Fibroblast of the aortic adventitia (primary cell): Measurements from ENCODE around the gene NMNAT2. TPM values are rescaled to one million over a fixed set of nuclear protein-coding genes. Genes with fewer than 3 reads are reported as not detected.

Experiments used
- DNase-seq: peaks from one replicate; pipeline ENCODE4 v3.0.0-alpha.2; 2010; ENCODE audit warnings: low read depth
- H3K4me3 ChIP-seq: 2 replicates; pipeline ENCODE4 v1.5.1; 2011; ENCODE audit warnings: low read depth, mild to moderate bottlenecking, control low read depth, low read length, moderate library complexity
- total RNA-seq: library from RNA; depleted of rRNA; stranded (reverse); fragments of >200 nt; gene quantifications from 2 replicates; pipeline ENCODE4 v1.2.3, GENCODE V29; 2012; ENCODE audit warnings: low replicate concordance
- TF ChIP-seq, protein P1 (sequence below): IDR thresholded peaks from 2 replicates; pipeline ENCODE4 v1.5.1; 2011; ENCODE audit warnings: mild to moderate bottlenecking, low read length, control low read depth, inconsistent platforms; ENCODE audit not compliant: insufficient read depth

The NMNAT2 gene
- total RNA-seq, 1 donor: 3.4 TPM

- H3K4me3 ChIP-seq: no peak overlapping the region
- no peak for DNase-seq
- TF ChIP-seq, protein P1, sequence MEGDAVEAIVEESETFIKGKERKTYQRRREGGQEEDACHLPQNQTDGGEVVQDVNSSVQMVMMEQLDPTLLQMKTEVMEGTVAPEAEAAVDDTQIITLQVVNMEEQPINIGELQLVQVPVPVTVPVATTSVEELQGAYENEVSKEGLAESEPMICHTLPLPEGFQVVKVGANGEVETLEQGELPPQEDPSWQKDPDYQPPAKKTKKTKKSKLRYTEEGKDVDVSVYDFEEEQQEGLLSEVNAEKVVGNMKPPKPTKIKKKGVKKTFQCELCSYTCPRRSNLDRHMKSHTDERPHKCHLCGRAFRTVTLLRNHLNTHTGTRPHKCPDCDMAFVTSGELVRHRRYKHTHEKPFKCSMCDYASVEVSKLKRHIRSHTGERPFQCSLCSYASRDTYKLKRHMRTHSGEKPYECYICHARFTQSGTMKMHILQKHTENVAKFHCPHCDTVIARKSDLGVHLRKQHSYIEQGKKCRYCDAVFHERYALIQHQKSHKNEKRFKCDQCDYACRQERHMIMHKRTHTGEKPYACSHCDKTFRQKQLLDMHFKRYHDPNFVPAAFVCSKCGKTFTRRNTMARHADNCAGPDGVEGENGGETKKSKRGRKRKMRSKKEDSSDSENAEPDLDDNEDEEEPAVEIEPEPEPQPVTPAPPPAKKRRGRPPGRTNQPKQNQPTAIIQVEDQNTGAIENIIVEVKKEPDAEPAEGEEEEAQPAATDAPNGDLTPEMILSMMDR: no peak
Observed at GRCh38 chr1:183388735-183389134, 29.4 kb downstream of the NMNAT2 start.

DNA sequence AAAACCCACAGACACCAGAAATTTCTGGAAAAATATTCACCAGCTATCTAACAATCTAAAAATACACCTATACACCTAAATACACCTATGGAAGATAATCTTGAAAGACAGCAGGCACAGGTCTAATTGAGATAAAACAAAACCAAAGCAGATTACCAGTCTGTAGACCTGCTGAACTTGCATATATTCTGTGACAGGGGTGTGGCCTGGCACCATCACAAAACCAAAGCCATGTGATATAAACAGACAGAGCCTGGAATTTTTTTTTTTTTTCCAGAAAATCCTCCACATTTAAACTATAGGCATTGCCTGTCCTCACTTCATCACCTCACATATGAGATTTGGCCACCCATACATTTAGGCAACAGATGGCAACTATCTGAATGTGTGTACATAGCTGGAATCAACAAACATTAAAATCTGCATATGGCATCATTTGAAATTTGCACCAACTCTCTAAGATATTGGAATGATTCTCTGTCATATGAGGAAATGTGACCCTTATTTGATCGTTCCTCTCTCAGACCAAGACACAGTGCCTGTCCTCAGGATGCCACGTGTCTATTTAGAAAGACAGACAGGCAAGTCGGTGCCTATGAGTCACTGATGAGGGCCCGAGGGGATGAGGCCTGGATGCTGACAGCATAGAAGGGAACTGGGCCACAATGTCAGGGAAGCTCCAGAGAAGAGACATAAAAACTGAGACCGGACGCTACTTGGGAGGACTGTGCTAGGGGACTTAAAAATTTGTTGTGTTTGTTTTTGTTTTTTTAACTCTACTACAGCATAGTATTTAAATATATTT is 32.6 kb downstream of the NMNAT2 start:
- TF ChIP-seq, protein P1: no peak
- no peak for DNase-seq
- no peak overlapping the region for H3K4me3 ChIP-seq

DNA sequence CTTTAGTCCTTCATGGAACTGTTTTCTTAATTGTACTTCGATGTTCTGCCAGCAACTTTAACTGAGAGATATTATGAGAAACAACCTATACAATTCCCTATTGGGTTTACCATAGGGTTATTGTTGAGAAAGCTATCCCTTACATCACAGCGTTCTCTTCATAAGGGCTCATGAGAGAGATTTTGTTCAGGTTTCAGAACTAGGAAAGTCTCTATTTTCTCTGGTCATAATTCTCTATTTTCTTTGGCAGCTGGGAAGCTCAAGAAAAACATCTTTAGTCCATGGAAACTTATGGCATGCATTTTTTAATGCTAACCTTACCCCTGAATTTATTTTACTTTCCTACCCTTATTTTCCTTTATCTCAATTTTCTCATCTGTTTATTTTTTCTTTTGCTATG is 38.2 kb downstream of the NMNAT2 start:
- TF ChIP-seq, protein P1: no peak
- no peak for DNase-seq

GRCh38 chr1:183375381-183375780 is 42.8 kb downstream of the NMNAT2 start:
- TF ChIP-seq, protein P1: no peak
- no peak overlapping the region for H3K4me3 ChIP-seq
- no peak for DNase-seq

More for the DNA sequence above, 38.2 kb downstream of the NMNAT2 start:
- H3K4me3 ChIP-seq: no peak overlapping the region

- TF ChIP-seq, protein P1: no peak
- no peak for DNase-seq
- no peak overlapping the region for H3K4me3 ChIP-seq
Observed at GRCh38 chr1:183374825-183375224, 43.4 kb downstream of the NMNAT2 start.

- TF ChIP-seq, protein P1: no peak
- no peak for DNase-seq
- no peak overlapping the region for H3K4me3 ChIP-seq
Observed at GRCh38 chr1:183372586-183373230, 45.5 kb downstream of the NMNAT2 start.
